Retinal pigment epithelial cell (primary cell): ENCODE results near the gene CPED1.

Source experiments
- DNase-seq: peaks from one replicate; pipeline ENCODE4 v3.0.0-alpha.2; 2010; ENCODE audit warnings: low read depth
- H3K4me3 ChIP-seq: 2 replicates; pipeline ENCODE4 v1.5.1; 2011; ENCODE audit warnings: mild to moderate bottlenecking, low read length, control low read depth, moderate library complexity
- TF ChIP-seq, protein P1 (sequence below): conservative IDR thresholded peaks from 2 replicates; pipeline ENCODE4 v1.5.1; 2011; ENCODE audit warnings: low read depth, low read length, control low read depth, inconsistent platforms

Gene CPED1

DNA sequence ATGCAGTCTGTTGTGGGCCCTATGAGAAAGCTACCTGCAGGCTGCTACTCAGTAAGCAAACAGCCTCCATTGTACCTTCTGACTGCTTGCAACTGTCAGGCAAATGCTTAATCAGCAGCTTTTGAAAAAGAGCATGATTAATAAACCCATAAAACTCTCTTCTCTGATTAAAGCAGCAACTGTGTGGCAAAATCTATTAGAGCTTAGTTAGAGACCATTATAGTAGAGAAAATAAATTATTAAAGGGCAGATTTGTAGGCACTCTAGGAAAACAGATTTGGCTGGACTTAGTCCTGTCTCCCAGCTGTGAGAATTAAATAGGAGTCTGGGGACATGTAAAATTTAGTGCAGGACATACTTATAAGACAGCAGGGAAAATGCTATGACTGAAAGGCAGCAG, 207.8 kb downstream of the CPED1 start:
- no peak for DNase-seq
- TF ChIP-seq, protein P1, sequence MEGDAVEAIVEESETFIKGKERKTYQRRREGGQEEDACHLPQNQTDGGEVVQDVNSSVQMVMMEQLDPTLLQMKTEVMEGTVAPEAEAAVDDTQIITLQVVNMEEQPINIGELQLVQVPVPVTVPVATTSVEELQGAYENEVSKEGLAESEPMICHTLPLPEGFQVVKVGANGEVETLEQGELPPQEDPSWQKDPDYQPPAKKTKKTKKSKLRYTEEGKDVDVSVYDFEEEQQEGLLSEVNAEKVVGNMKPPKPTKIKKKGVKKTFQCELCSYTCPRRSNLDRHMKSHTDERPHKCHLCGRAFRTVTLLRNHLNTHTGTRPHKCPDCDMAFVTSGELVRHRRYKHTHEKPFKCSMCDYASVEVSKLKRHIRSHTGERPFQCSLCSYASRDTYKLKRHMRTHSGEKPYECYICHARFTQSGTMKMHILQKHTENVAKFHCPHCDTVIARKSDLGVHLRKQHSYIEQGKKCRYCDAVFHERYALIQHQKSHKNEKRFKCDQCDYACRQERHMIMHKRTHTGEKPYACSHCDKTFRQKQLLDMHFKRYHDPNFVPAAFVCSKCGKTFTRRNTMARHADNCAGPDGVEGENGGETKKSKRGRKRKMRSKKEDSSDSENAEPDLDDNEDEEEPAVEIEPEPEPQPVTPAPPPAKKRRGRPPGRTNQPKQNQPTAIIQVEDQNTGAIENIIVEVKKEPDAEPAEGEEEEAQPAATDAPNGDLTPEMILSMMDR = no peak
- no peak overlapping the region for H3K4me3 ChIP-seq

DNA sequence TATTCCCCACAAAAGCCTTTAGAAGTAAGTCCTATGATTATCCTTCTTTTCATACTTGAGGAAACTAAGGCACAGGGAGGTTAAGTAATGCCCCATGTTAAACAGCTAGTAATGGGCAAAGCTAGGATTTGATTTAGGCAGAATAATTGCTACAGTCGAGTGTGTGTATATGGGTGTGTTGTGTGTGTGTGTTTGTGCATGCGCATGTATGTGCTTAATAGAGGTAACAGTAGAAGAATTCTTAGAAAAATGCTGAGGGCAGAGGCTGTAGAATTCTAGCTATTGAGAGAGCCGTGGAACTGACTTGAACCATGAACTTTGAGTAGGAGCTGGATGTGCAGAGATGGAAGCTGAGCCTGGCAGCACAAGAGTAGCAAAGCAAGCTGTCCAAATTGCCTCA, 208.9 kb downstream of the CPED1 start:
- no peak for DNase-seq
- TF ChIP-seq, protein P1 = no peak
- no peak overlapping the region for H3K4me3 ChIP-seq

DNA sequence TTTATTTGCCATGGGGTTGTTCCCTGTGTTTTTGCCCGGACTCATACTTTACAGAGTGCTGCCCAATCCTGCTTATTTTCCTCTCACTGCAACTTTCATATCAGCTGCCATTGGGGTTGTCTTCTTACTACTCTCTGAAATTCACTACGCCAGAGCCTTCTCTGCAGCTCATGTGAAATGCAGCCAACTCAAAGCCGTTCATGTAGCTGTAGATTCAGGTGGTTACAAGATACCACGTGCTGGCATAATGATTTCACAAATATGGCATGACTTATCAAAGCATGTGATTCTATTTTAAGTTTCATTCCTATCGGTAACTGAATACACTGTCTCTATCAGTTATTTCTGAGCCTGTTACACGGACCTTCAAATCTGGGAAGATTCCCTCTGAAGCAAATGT, 210.0 kb downstream of the CPED1 start:
- TF ChIP-seq, protein P1 = no peak
- DNase-seq = no peak
- H3K4me3 ChIP-seq = no peak overlapping the region

DNA sequence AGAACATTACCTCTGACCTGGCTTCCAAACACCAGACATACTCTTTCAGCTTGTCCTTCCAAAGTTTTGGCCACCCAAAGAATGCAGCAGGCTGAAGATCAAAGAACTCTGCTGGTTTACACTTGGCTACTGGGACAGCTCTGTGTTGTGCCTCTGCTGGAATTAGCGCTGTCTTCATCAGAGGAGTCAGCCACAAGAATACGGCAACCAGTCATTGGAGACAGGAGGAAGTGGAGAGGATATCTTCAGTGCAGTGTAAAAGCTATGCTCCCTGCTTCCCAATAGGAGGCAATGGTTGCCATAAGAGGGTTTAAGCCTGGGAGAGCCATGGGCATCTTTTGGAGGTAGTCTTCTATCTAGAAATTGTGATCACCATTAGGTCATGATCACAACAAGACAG, 213.6 kb downstream of the CPED1 start:
- no peak overlapping the region for H3K4me3 ChIP-seq
- TF ChIP-seq, protein P1 = no peak
- DNase-seq = no peak

DNA sequence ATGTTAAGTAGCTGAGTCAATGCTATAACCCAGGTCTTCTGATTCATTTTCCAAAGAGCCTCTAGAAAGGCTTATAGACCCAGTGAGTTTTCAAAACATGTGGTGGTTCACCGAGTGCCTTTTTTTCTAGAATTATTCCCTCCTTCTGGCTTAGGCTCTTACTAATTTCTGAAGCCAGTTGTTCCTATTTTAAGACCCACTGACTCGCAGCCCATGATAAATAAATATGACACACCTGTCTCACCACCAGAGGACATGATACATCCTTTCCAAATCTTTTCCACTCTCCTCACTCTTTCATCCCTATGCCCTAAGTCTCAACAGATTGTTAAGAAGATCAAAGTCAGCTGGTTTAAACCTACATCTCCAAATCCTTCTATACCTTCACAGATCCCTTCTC, 214.3 kb downstream of the CPED1 start:
- DNase-seq = no peak
- TF ChIP-seq, protein P1 = no peak
- no peak overlapping the region for H3K4me3 ChIP-seq

DNA sequence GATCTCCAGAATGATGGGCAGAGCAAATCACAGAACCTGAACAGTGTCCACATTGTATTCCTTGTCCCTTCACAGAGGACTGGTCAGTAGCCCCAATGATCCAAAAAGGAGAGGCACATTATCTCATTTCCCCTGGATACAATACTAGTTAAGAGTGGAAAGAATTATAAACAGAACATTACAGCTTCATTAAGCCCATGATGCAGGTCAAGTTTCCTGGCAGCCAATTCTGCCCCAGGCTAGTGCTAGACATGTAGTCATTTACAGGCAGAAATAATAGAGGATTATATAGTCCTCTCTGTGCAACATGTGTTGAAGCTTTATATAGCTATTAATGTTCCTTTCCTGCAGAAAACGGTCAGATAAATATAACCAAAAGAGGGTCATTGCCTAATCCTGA, 216.0 kb downstream of the CPED1 start:
- TF ChIP-seq, protein P1 = no peak
- peak; percentile 43 for DNase-seq
- no peak overlapping the region for H3K4me3 ChIP-seq

DNA sequence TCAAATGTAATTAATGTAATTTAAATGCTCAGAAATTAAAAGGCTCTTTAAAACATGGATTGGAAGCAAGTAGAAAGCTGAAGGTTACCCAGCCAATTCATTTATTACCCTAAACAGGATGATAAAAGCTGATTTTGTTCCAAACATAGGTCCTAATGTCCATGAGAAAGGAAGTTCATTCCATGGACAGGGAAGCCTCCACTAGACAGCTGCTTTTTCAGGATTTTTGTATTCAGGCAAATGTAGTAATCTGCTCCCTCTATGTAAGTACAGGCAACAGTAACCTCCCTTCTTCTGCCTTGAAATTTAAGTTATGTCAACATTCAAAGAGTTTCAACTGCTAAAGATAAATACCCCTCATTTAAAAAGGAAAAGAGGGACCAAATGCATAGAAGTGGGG, 217.3 kb downstream of the CPED1 start:
- no peak for DNase-seq
- no peak overlapping the region for H3K4me3 ChIP-seq
- TF ChIP-seq, protein P1 = no peak
